HepG2 (cell line): ENCODE measurements around the gene NEK6. TPM values are rescaled to one million over a fixed set of nuclear protein-coding genes. Genes with fewer than 3 reads are reported as not detected.

Source experiments
- BRD4 ChIP-seq: sonication (generic); formaldehyde crosslinking; IDR thresholded peaks from 2 replicates; pipeline ENCODE4 v1.4.0; 2020; ENCODE audit warnings: missing genetic modification reagents
- CC2D1A ChIP-seq: sonication (generic); formaldehyde crosslinking; IDR thresholded peaks from 2 replicates; pipeline ENCODE4 v1.8.1; 2023; ENCODE audit warnings: mild to moderate bottlenecking, missing genetic modification reagents
- E2F2 ChIP-seq: sonication (generic); formaldehyde crosslinking; IDR thresholded peaks from 2 replicates; pipeline ENCODE4 v1.4.0; 2020; ENCODE audit warnings: missing genetic modification reagents, borderline replicate concordance
- HCFC1 ChIP-seq: fragments of 150-350 bp; IDR thresholded peaks from 2 replicates; pipeline ENCODE4 v1.6.1; 2014; ENCODE audit warnings: low read depth, low read length
- HNRNPLL ChIP-seq: fragments of 200-400 bp; formaldehyde crosslinking; IDR thresholded peaks from 2 replicates; pipeline ENCODE4 v1.6.1; 2017; ENCODE audit warnings: mild to moderate bottlenecking, low read depth, low read length; ENCODE audit not compliant: poor library complexity, severe bottlenecking
- MAF1 ChIP-seq: sonication (generic); formaldehyde crosslinking; IDR thresholded peaks from 2 replicates; pipeline ENCODE4 v1.5.0; 2020; ENCODE audit warnings: missing genetic modification reagents, borderline replicate concordance
- NFKB2 ChIP-seq: sonication (generic); formaldehyde crosslinking; IDR thresholded peaks from 2 replicates; pipeline ENCODE4 v1.4.0; 2020; ENCODE audit warnings: missing genetic modification reagents, borderline replicate concordance
- ZBTB7B ChIP-seq: sonication (generic); formaldehyde crosslinking; IDR thresholded peaks from 2 replicates; pipeline ENCODE4 v1.4.0; 2020; ENCODE audit warnings: missing genetic modification reagents
- ZNF414 ChIP-seq: sonication (generic); formaldehyde crosslinking; IDR thresholded peaks from 2 replicates; pipeline ENCODE4 v1.5.0; 2020; ENCODE audit warnings: missing genetic modification reagents
- polyA plus RNA-seq, 8 experiments: library from polyadenylated mRNA; depleted of rRNA in 3 of 8; stranded (reverse) in 7 of 8; unstranded in 1 of 8; fragments of >200 nt; fragmentation: Illumina TruSeq in 4 of 8; extraction: Trizol in 4 of 8; gene quantifications; 2 replicates each; pipeline versions ENCODE4 v1.2.1 to v1.2.3, GENCODE V29; 2011 to 2016; ENCODE audit warnings: low read depth in 4 of 8, missing spikeins in 1 of 8, mixed read lengths in 1 of 8; ENCODE audit not compliant: insufficient read depth in 1 of 8
- total RNA-seq, 5 experiments: library from RNA; depleted of rRNA; stranded (reverse); fragments of >200 nt; fragmentation: Illumina TruSeq; extraction: Trizol; gene quantifications; 2 replicates each; pipeline ENCODE4 v1.2.3, GENCODE V29; 2016; ENCODE audit warnings: low read depth in 1 of 5
- TF ChIP-seq, protein P1 (sequence below), 2 experiments: IDR thresholded peaks; 2 replicates each; pipeline ENCODE4 v1.6.1; 2011 to 2012; ENCODE audit warnings: low read length in 2 of 2, borderline replicate concordance in 1 of 2, low read depth in 1 of 2, mild to moderate bottlenecking in 1 of 2, moderate library complexity in 1 of 2
- TF ChIP-seq, protein P2 (sequence below): sonication (generic); formaldehyde crosslinking; IDR thresholded peaks from one replicate; pipeline ENCODE4 v1.5.1; 2020; ENCODE audit warnings: mild to moderate bottlenecking, missing genetic modification reagents; ENCODE audit errors: not compliant biosample characterization
- TF ChIP-seq, protein P3 (sequence below): sonication (generic); formaldehyde crosslinking; IDR thresholded peaks from 2 replicates; pipeline ENCODE4 v1.8.0; 2023; ENCODE audit warnings: mild to moderate bottlenecking, missing genetic modification reagents

Gene NEK6
- total and polyA plus RNA-seq, 2 of the 13 experiments (the other 11 are each of a cell fraction or from before 2014, with no cell fraction given), result 30.4 to 119 TPM

- TF ChIP-seq, protein P1, sequence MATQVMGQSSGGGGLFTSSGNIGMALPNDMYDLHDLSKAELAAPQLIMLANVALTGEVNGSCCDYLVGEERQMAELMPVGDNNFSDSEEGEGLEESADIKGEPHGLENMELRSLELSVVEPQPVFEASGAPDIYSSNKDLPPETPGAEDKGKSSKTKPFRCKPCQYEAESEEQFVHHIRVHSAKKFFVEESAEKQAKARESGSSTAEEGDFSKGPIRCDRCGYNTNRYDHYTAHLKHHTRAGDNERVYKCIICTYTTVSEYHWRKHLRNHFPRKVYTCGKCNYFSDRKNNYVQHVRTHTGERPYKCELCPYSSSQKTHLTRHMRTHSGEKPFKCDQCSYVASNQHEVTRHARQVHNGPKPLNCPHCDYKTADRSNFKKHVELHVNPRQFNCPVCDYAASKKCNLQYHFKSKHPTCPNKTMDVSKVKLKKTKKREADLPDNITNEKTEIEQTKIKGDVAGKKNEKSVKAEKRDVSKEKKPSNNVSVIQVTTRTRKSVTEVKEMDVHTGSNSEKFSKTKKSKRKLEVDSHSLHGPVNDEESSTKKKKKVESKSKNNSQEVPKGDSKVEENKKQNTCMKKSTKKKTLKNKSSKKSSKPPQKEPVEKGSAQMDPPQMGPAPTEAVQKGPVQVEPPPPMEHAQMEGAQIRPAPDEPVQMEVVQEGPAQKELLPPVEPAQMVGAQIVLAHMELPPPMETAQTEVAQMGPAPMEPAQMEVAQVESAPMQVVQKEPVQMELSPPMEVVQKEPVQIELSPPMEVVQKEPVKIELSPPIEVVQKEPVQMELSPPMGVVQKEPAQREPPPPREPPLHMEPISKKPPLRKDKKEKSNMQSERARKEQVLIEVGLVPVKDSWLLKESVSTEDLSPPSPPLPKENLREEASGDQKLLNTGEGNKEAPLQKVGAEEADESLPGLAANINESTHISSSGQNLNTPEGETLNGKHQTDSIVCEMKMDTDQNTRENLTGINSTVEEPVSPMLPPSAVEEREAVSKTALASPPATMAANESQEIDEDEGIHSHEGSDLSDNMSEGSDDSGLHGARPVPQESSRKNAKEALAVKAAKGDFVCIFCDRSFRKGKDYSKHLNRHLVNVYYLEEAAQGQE (IDR thresholded peaks at IDR 0.05; ENCODE audit: borderline replicate concordance in 1 of 2, low read depth in 1 of 2, low read length in 2 of 2), result no peak
- no peak for TF ChIP-seq HCFC1
- peak; percentile 20 for TF ChIP-seq HNRNPLL
- TF ChIP-seq, protein P2, sequence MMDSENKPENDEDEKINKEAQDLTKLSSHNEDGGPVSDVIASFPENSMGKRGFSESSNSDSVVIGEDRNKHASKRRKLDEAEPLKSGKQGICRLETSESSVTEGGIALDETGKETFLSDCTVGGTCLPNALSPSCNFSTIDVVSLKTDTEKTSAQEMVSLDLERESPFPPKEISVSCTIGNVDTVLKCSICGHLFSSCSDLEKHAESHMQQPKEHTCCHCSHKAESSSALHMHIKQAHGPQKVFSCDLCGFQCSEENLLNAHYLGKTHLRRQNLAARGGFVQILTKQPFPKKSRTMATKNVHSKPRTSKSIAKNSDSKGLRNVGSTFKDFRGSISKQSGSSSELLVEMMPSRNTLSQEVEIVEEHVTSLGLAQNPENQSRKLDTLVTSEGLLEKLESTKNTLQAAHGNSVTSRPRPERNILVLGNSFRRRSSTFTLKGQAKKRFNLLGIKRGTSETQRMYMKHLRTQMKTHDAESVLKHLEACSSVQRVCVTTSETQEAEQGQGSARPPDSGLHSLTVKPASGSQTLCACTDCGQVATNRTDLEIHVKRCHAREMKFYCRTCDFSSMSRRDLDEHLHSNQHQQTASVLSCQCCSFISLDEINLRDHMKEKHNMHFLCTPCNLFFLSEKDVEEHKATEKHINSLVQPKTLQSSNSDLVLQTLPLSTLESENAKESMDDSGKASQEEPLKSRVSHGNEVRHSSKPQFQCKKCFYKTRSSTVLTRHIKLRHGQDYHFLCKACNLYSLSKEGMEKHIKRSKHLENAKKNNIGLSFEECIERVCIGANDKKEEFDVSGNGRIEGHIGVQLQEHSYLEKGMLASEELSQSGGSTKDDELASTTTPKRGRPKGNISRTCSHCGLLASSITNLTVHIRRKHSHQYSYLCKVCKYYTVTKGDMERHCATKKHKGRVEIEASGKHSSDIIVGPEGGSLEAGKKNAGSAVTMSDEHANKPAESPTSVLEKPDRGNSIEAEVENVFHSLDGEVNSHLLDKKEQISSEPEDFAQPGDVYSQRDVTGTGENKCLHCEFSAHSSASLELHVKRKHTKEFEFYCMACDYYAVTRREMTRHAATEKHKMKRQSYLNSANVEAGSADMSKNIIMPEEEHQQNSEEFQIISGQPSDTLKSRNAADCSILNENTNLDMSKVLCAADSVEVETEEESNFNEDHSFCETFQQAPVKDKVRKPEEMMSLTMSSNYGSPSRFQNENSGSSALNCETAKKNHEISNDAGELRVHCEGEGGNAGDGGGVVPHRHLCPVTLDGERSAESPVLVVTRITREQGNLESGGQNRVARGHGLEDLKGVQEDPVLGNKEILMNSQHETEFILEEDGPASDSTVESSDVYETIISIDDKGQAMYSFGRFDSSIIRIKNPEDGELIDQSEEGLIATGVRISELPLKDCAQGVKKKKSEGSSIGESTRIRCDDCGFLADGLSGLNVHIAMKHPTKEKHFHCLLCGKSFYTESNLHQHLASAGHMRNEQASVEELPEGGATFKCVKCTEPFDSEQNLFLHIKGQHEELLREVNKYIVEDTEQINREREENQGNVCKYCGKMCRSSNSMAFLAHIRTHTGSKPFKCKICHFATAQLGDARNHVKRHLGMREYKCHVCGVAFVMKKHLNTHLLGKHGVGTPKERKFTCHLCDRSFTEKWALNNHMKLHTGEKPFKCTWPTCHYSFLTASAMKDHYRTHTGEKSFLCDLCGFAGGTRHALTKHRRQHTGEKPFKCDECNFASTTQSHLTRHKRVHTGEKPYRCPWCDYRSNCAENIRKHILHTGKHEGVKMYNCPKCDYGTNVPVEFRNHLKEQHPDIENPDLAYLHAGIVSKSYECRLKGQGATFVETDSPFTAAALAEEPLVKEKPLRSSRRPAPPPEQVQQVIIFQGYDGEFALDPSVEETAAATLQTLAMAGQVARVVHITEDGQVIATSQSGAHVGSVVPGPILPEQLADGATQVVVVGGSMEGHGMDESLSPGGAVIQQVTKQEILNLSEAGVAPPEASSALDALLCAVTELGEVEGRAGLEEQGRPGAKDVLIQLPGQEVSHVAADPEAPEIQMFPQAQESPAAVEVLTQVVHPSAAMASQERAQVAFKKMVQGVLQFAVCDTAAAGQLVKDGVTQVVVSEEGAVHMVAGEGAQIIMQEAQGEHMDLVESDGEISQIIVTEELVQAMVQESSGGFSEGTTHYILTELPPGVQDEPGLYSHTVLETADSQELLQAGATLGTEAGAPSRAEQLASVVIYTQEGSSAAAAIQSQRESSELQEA, result peak; percentile 42
- no peak for TF ChIP-seq CC2D1A
- TF ChIP-seq, protein P3, sequence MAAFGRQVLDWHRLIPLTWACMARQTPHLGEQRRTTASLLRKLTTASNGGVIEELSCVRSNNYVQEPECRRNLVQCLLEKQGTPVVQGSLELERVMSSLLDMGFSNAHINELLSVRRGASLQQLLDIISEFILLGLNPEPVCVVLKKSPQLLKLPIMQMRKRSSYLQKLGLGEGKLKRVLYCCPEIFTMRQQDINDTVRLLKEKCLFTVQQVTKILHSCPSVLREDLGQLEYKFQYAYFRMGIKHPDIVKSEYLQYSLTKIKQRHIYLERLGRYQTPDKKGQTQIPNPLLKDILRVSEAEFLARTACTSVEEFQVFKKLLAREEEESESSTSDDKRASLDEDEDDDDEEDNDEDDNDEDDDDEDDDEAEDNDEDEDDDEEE, result peak; percentile 70
- peak; percentile 67 for TF ChIP-seq ZBTB7B (CRISPR knock-in tag)
- no peak for TF ChIP-seq E2F2
- no peak for TF ChIP-seq BRD4 (CRISPR knock-in tag)
- 0 out of 2 replicates have a peak, but pooled peaks have one; percentile 33 for TF ChIP-seq ZNF414 (CRISPR knock-in tag)
- no peak for TF ChIP-seq MAF1 (CRISPR knock-in tag)
- peak; percentile 29; the same call in 1 of the 2 replicates for TF ChIP-seq NFKB2 (CRISPR knock-in tag)
These were observed 933 bp downstream of the NEK6 start (continued) for GRCh38 chr9:124258607-124259157.
